HEK293T (cell line): Measurements from ENCODE around the gene MYO5C.

Source experiments
- BHLHE40 ChIP-seq: fragments of 450-650 bp; IDR thresholded peaks from 2 replicates; pipeline ENCODE4 v1.6.1; 2016; ENCODE audit warnings: mild to moderate bottlenecking, moderate library complexity, borderline replicate concordance
- ELF4 ChIP-seq: fragments of 450-650 bp; IDR thresholded peaks from 2 replicates; pipeline ENCODE4 v1.6.1; 2017; ENCODE audit warnings: antibody characterized with exemption
- FOXA1 ChIP-seq: fragments of 450-650 bp; IDR thresholded peaks from 2 replicates; pipeline ENCODE4 v1.6.1; 2016; ENCODE audit warnings: mild to moderate bottlenecking
- HDGF ChIP-seq: fragments of 450-650 bp; IDR thresholded peaks from 2 replicates; pipeline ENCODE4 v1.6.1; 2017; ENCODE audit warnings: antibody characterized with exemption, borderline replicate concordance
- L3MBTL2 ChIP-seq: fragments of 450-650 bp; conservative IDR thresholded peaks from 2 replicates; pipeline ENCODE4 v1.6.1; 2016; ENCODE audit warnings: mild to moderate bottlenecking
- SP1 ChIP-seq: fragments of 450-650 bp; IDR thresholded peaks from 2 replicates; pipeline ENCODE4 v1.6.1; 2017
- SUZ12 ChIP-seq: fragments of 450-650 bp; IDR thresholded peaks from 2 replicates; pipeline ENCODE4 v1.6.1; 2016; ENCODE audit warnings: mild to moderate bottlenecking
- ZNF384 ChIP-seq: fragments of 450-650 bp; IDR thresholded peaks from 2 replicates; pipeline ENCODE4 v1.6.1; 2016

DNA sequence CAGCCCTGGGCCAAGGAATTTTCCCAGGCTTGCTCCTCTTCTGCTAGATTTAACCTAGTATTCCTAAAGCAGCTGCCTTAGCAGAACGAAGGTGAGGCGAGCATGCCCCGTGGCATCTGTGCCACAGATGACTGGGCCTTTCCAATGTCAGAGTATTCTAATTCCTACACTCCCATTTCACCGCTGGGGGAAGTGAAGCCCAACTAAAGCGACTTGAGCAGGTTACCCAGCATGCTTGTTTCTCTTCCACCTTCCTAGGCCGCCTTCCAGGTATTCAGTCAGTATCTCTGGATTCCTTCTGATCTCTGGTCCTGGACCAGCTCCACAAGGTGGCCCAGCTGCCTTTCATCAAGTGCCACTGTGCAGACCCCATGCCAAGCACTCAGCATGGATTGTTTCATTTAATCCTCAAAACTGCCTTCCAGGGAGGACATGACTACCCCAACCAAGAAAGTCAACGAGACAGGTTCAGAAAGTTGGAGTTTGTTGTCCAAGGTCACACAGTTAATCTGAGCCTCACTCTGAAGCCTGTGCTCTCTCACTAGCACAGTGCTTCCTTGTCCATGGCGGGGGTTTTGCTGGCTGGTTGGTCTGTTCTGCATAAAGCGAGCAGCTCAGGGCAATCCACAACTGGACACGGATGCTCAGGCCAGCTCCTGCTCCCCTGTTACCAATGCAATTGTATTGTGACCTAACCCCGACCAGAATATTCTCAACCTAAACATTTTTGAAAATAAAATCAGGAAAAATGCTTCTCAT, 15.1 kb downstream of the MYO5C start:
- TF ChIP-seq BHLHE40 (no peak), SP1 (no peak), ELF4 (no peak), SUZ12 (no peak), HDGF (no peak), ZNF384 (no peak), L3MBTL2 (no peak), FOXA1 (no peak)
